ENCODE data around the gene ZNF764.

ZNF764 gene

GRCh38 chr16:30533748-30534367, 24.3 kb downstream of the ZNF764 start:
- Histone ChIP-seq H3K27ac (ENCODE audit: low read length) (peak overlapping the region; percentile 96), H3K9me3 (ENCODE audit: control insufficient read depth in 1 of 2, low read length in 2 of 2) (no peaks in the 10 kb centered on the region), H3K36me3 (ENCODE audit: control insufficient read depth in 1 of 2, insufficient read depth in 2 of 2, low read length in 2 of 2) (peaks cover 4 to 24% of the 10 kb centered on the region in 2 donors), H3K4me1 (ENCODE audit: control insufficient read depth in 1 of 2, insufficient read depth in 2 of 2, low read length in 2 of 2) (peaks cover 5 to 25% of the 10 kb centered on the region in 2 donors), H3K4me3 (ENCODE audit: low read depth in 1 of 2, low read length in 2 of 2) (peak overlapping the region; percentile 71 to 86), H3K27me3 (ENCODE audit: low read depth, low read length) (no peaks in the 10 kb centered on the region)

- H3K4me3 ChIP-seq (ENCODE audit: low read depth in 1 of 2, low read length in 2 of 2) = peak overlapping the region in 1 of 2 donors; percentile 71
- no peaks in the 10 kb centered on the region for H3K27me3 ChIP-seq (ENCODE audit: low read depth, low read length)
- H3K36me3 ChIP-seq (ENCODE audit: control insufficient read depth in 1 of 2, insufficient read depth in 2 of 2, low read length in 2 of 2) = peaks cover 4 to 24% of the 10 kb centered on the region in 2 donors
- H3K9me3 ChIP-seq (ENCODE audit: control insufficient read depth in 1 of 2, low read length in 2 of 2) = no peaks in the 10 kb centered on the region
- peaks cover 5 to 25% of the 10 kb centered on the region in 2 donors for H3K4me1 ChIP-seq (ENCODE audit: control insufficient read depth in 1 of 2, insufficient read depth in 2 of 2, low read length in 2 of 2)
- no peak overlapping the region for H3K27ac ChIP-seq (ENCODE audit: low read length)
Measured at GRCh38 chr16:30533146-30533522, 25.0 kb downstream of the ZNF764 start.

GRCh38 chr16:30532285-30533145, 25.7 kb downstream of the ZNF764 start:
- Histone ChIP-seq H3K27ac (ENCODE audit: low read length) (no peak overlapping the region), H3K4me1 (ENCODE audit: control insufficient read depth in 1 of 2, insufficient read depth in 2 of 2, low read length in 2 of 2) (peaks cover 10 to 29% of the 10 kb centered on the region in 2 donors), H3K9me3 (ENCODE audit: control insufficient read depth in 1 of 2, low read length in 2 of 2) (no peaks in the 10 kb centered on the region), H3K36me3 (ENCODE audit: control insufficient read depth in 1 of 2, insufficient read depth in 2 of 2, low read length in 2 of 2) (peaks cover 4 to 24% of the 10 kb centered on the region in 2 donors), H3K4me3 (ENCODE audit: low read depth in 1 of 2, low read length in 2 of 2) (no peak overlapping the region), H3K27me3 (ENCODE audit: low read depth, low read length) (no peaks in the 10 kb centered on the region)

- Histone ChIP-seq H3K9me3 (ENCODE audit: control insufficient read depth in 1 of 2, low read length in 2 of 2) (no peaks in the 10 kb centered on the region), H3K4me3 (ENCODE audit: low read depth in 1 of 2, low read length in 2 of 2) (no peak overlapping the region), H3K36me3 (ENCODE audit: control insufficient read depth in 1 of 2, insufficient read depth in 2 of 2, low read length in 2 of 2) (peaks cover 4 to 24% of the 10 kb centered on the region in 2 donors), H3K27ac (ENCODE audit: low read length) (no peak overlapping the region), H3K4me1 (ENCODE audit: control insufficient read depth in 1 of 2, insufficient read depth in 2 of 2, low read length in 2 of 2) (peaks cover 6 to 29% of the 10 kb centered on the region in 2 donors), H3K27me3 (ENCODE audit: low read depth, low read length) (no peaks in the 10 kb centered on the region)
Measured at GRCh38 chr16:30530163-30531037, 27.8 kb downstream of the ZNF764 start.

- peaks cover 4 to 33% of the 10 kb centered on the region in 2 donors for H3K36me3 ChIP-seq (ENCODE audit: control insufficient read depth in 1 of 2, insufficient read depth in 2 of 2, low read length in 2 of 2)
- H3K4me3 ChIP-seq (ENCODE audit: low read depth in 1 of 2, low read length in 2 of 2) = no peak overlapping the region
- no peaks in the 10 kb centered on the region for H3K9me3 ChIP-seq (ENCODE audit: control insufficient read depth in 1 of 2, low read length in 2 of 2)
- H3K27me3 ChIP-seq (ENCODE audit: low read depth, low read length) = no peaks in the 10 kb centered on the region
- peaks cover 6 to 34% of the 10 kb centered on the region in 2 donors for H3K4me1 ChIP-seq (ENCODE audit: control insufficient read depth in 1 of 2, insufficient read depth in 2 of 2, low read length in 2 of 2)
- no peak overlapping the region for H3K27ac ChIP-seq (ENCODE audit: low read length)
Measured at GRCh38 chr16:30528799-30529457, 29.2 kb downstream of the ZNF764 start.

- no peaks in the 10 kb centered on the region for H3K27me3 ChIP-seq (ENCODE audit: low read depth, low read length)
- peak overlapping the region; percentile 94 for H3K27ac ChIP-seq (ENCODE audit: low read length)
- H3K4me1 ChIP-seq (ENCODE audit: control insufficient read depth in 1 of 2, insufficient read depth in 2 of 2, low read length in 2 of 2) = peaks cover 6 to 25% of the 10 kb centered on the region in 2 donors
- H3K36me3 ChIP-seq (ENCODE audit: control insufficient read depth in 1 of 2, insufficient read depth in 2 of 2, low read length in 2 of 2) = peaks cover 4 to 31% of the 10 kb centered on the region in 2 donors
- H3K4me3 ChIP-seq (ENCODE audit: low read depth in 1 of 2, low read length in 2 of 2) = peak overlapping the region; percentile 65 to 82
- H3K9me3 ChIP-seq (ENCODE audit: control insufficient read depth in 1 of 2, low read length in 2 of 2) = no peaks in the 10 kb centered on the region
Measured at GRCh38 chr16:30527635-30528178, 30.5 kb downstream of the ZNF764 start.

- Histone ChIP-seq H3K9me3 (ENCODE audit: control insufficient read depth in 1 of 2, low read length in 2 of 2) (no peaks in the 10 kb centered on the region), H3K27ac (ENCODE audit: low read length) (peak overlapping the region; percentile 94), H3K36me3 (ENCODE audit: control insufficient read depth in 1 of 2, insufficient read depth in 2 of 2, low read length in 2 of 2) (peaks cover 4 to 25% of the 10 kb centered on the region in 2 donors), H3K27me3 (ENCODE audit: low read depth, low read length) (no peaks in the 10 kb centered on the region), H3K4me3 (ENCODE audit: low read depth in 1 of 2, low read length in 2 of 2) (peak overlapping the region; percentile 65 to 82), H3K4me1 (ENCODE audit: control insufficient read depth in 1 of 2, insufficient read depth in 2 of 2, low read length in 2 of 2) (peaks cover 6 to 25% of the 10 kb centered on the region in 2 donors)
Measured at GRCh38 chr16:30526823-30527634, 31.1 kb downstream of the ZNF764 start.

- peaks cover 3 to 18% of the 10 kb centered on the region in 2 donors for H3K36me3 ChIP-seq (ENCODE audit: control insufficient read depth in 1 of 2, insufficient read depth in 2 of 2, low read length in 2 of 2)
- no peaks in the 10 kb centered on the region for H3K27me3 ChIP-seq (ENCODE audit: low read depth, low read length)
- H3K27ac ChIP-seq (ENCODE audit: low read length) = peak within 1 kb of the TSS; percentile 94
- H3K4me3 ChIP-seq (ENCODE audit: low read depth in 1 of 2, low read length in 2 of 2) = peak within 1 kb of the TSS; percentile 65 to 82
- H3K4me1 ChIP-seq (ENCODE audit: control insufficient read depth in 1 of 2, insufficient read depth in 2 of 2, low read length in 2 of 2) = peaks cover 6 to 20% of the 10 kb centered on the region in 2 donors
- H3K9me3 ChIP-seq (ENCODE audit: control insufficient read depth in 1 of 2, low read length in 2 of 2) = no peaks in the 10 kb centered on the region
Measured at GRCh38 chr16:30526137-30526822, 31.9 kb downstream of the ZNF764 start, which contains the start of gene ZNF768. Gene ZNF768 (minus strand): TSS chr16:30526566. CDS start chr16:30526413, 153 bp downstream.

GRCh38 chr16:30525844-30526136, 32.4 kb downstream of the ZNF764 start:
- H3K4me3 ChIP-seq (ENCODE audit: low read depth in 1 of 2, low read length in 2 of 2) = peak overlapping the region; percentile 44 to 82
- H3K27ac ChIP-seq (ENCODE audit: low read length) = peak overlapping the region; percentile 45
- H3K36me3 ChIP-seq (ENCODE audit: control insufficient read depth in 1 of 2, insufficient read depth in 2 of 2, low read length in 2 of 2) = peaks cover 0 to 13% of the 10 kb centered on the region in 2 donors
- no peaks in the 10 kb centered on the region for H3K27me3 ChIP-seq (ENCODE audit: low read depth, low read length)
- no peaks in the 10 kb centered on the region for H3K9me3 ChIP-seq (ENCODE audit: control insufficient read depth in 1 of 2, low read length in 2 of 2)
- H3K4me1 ChIP-seq (ENCODE audit: control insufficient read depth in 1 of 2, insufficient read depth in 2 of 2, low read length in 2 of 2) = peaks cover 6 to 20% of the 10 kb centered on the region in 2 donors

Data from muscle layer of duodenum (tissue), 2 donors.